OCI-LY1 (cell line): ENCODE data around the gene YEATS2.

ENCODE experiments used
- H2AFZ ChIP-seq: fragments of 200-600 bp; sonication (generic), shearing (Covaris generic); 2 replicates; pipeline ENCODE4 v1.6.0; 2014; ENCODE audit warnings: antibody characterized with exemption, mild to moderate bottlenecking, low read length
- H3F3A ChIP-seq: fragments of 200-600 bp; sonication (generic), shearing (Covaris generic); 2 replicates; pipeline ENCODE4 v1.6.0; 2014; ENCODE audit warnings: mild to moderate bottlenecking, antibody characterized with exemption, low read length, moderate library complexity; ENCODE audit not compliant: insufficient read depth
- H3K27ac ChIP-seq: fragments of 200-600 bp; sonication (generic); 2 replicates; pipeline ENCODE4 v1.5.1; 2014; ENCODE audit warnings: low read length, mixed run types, mild to moderate bottlenecking, low read depth; ENCODE audit not compliant: poor library complexity, severe bottlenecking
- H3K27me3 ChIP-seq: fragments of 200-600 bp; sonication (generic); 2 replicates; pipeline ENCODE4 v1.6.0; 2014; ENCODE audit warnings: antibody characterized with exemption, mild to moderate bottlenecking, low read length, moderate library complexity; ENCODE audit not compliant: insufficient read depth
- H3K36me3 ChIP-seq: fragments of 200-600 bp; sonication (generic); 2 replicates; pipeline ENCODE4 v1.6.1; 2014; ENCODE audit warnings: mild to moderate bottlenecking, antibody characterized with exemption, low read length, moderate library complexity, mixed read lengths; ENCODE audit not compliant: insufficient read depth
- H3K4me1 ChIP-seq: fragments of 200-600 bp; sonication (generic); 2 replicates; pipeline ENCODE4 v1.5.1; 2014; ENCODE audit warnings: mild to moderate bottlenecking, low read length, moderate library complexity; ENCODE audit not compliant: insufficient read depth, severe bottlenecking
- H3K4me2 ChIP-seq: fragments of 200-600 bp; sonication (generic), shearing (Covaris generic); 2 replicates; pipeline ENCODE4 v1.6.1; 2014; ENCODE audit warnings: low read length
- H3K4me3 ChIP-seq: fragments of 200-600 bp; sonication (generic); 2 replicates; pipeline ENCODE4 v1.5.1; 2014; ENCODE audit warnings: low read length, low read depth, mild to moderate bottlenecking, mixed read lengths; ENCODE audit not compliant: poor library complexity, severe bottlenecking
- H3K79me2 ChIP-seq: fragments of 200-600 bp; shearing (Covaris generic); 2 replicates; pipeline ENCODE4 v1.6.1; 2016; ENCODE audit warnings: mixed run types, low read length, mixed read lengths; ENCODE audit not compliant: insufficient read depth
- H3K9ac ChIP-seq: fragments of 200-600 bp; sonication (generic), shearing (Covaris generic); 2 replicates; pipeline ENCODE4 v1.6.1; 2014; ENCODE audit warnings: mild to moderate bottlenecking, low read length, mixed read lengths
- H3K9me2 ChIP-seq: fragments of 200-600 bp; sonication (generic), shearing (Covaris generic); 2 replicates; pipeline ENCODE4 v1.6.1; 2014; ENCODE audit warnings: low read depth, mild to moderate bottlenecking, low read length, mixed read lengths
- H3K9me3 ChIP-seq: fragments of 200-600 bp; shearing (Covaris generic); 2 replicates; pipeline ENCODE4 v1.6.1; 2014; ENCODE audit warnings: low read length, mixed read lengths
- H4K20me1 ChIP-seq: fragments of 200-600 bp; sonication (generic), shearing (Covaris generic); 2 replicates; pipeline ENCODE4 v1.6.0; 2016; ENCODE audit warnings: mild to moderate bottlenecking, low read length; ENCODE audit not compliant: insufficient read depth
- EZH2 ChIP-seq: fragments of 200-600 bp; sonication (generic), shearing (Covaris generic); IDR thresholded peaks from 2 replicates; pipeline ENCODE4 v1.8.0; 2017; ENCODE audit warnings: borderline replicate concordance, mixed run types, mild to moderate bottlenecking, antibody characterized with exemption, low read length, moderate library complexity, mixed read lengths
- TF ChIP-seq, protein P1 (sequence below): fragments of 200-600 bp; sonication (generic), shearing (Covaris generic); IDR thresholded peaks from 2 replicates; pipeline ENCODE4 v1.5.1; 2017; ENCODE audit warnings: mild to moderate bottlenecking, antibody characterized with exemption, low read length, moderate library complexity, mixed read lengths

Gene YEATS2

DNA sequence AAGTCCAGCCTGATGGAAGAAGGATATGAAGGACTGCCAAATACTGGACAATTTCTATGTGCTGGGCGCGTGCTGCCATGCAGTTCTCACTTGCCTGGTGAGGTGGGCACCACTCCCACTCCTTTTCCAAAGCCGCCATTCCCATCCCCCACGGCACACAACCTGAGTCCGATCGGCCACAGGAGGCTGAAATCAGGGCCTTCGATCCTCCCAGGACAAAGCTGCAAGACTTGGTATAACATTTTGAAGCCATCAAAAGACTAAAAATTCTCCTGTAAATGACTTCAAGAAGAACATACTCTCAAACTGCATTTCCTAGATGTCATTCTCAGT is 130.9 kb downstream of the YEATS2 start:
- no peak overlapping the region for H2AFZ ChIP-seq
- peaks cover 41% of the 10 kb centered on the region for H3K36me3 ChIP-seq
- H3K9me2 ChIP-seq: no peaks in the 10 kb centered on the region
- H3K4me2 ChIP-seq: no peak overlapping the region
- no peak overlapping the region for H3K4me3 ChIP-seq
- no peak overlapping the region for H3K27ac ChIP-seq
- no peaks in the 10 kb centered on the region for H3K27me3 ChIP-seq
- H3K79me2 ChIP-seq: no peaks in the 10 kb centered on the region
- H4K20me1 ChIP-seq: no peaks in the 10 kb centered on the region
- peaks cover 9% of the 10 kb centered on the region; the same call in 1 of the 2 replicates for H3F3A ChIP-seq
- H3K4me1 ChIP-seq: peaks cover 16% of the 10 kb centered on the region
- H3K9ac ChIP-seq: no peak overlapping the region
- TF ChIP-seq, protein P1, sequence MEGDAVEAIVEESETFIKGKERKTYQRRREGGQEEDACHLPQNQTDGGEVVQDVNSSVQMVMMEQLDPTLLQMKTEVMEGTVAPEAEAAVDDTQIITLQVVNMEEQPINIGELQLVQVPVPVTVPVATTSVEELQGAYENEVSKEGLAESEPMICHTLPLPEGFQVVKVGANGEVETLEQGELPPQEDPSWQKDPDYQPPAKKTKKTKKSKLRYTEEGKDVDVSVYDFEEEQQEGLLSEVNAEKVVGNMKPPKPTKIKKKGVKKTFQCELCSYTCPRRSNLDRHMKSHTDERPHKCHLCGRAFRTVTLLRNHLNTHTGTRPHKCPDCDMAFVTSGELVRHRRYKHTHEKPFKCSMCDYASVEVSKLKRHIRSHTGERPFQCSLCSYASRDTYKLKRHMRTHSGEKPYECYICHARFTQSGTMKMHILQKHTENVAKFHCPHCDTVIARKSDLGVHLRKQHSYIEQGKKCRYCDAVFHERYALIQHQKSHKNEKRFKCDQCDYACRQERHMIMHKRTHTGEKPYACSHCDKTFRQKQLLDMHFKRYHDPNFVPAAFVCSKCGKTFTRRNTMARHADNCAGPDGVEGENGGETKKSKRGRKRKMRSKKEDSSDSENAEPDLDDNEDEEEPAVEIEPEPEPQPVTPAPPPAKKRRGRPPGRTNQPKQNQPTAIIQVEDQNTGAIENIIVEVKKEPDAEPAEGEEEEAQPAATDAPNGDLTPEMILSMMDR: no peak
- TF ChIP-seq EZH2: no peak
- H3K9me3 ChIP-seq: no peaks in the 10 kb centered on the region

DNA sequence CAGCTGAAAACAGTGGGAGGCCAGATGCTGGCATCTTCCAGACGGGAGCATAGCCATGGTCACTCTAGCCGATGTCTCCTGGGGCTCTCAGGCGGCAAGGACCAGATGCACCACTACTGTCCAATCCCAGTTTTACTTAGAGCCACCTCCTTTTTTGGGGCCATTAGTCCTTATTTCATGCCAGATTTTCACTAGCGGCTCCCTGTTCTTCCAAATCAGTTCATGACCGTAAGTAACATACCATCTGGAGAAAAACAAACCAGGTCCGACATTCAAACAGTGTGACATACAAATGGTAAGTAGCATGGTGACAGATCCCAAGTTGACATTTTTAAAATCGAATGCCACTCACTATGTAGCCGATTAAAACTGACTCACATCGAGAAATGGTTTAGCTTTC is 131.9 kb downstream of the YEATS2 start:
- no peaks in the 10 kb centered on the region for H3K79me2 ChIP-seq
- TF ChIP-seq EZH2: no peak
- TF ChIP-seq, protein P1: no peak
- no peaks in the 10 kb centered on the region for H3K9me3 ChIP-seq
- peaks cover 48% of the 10 kb centered on the region for H3K36me3 ChIP-seq
- H4K20me1 ChIP-seq: no peaks in the 10 kb centered on the region
- no peak overlapping the region for H3K4me3 ChIP-seq
- no peak overlapping the region for H3K27ac ChIP-seq
- H3K9ac ChIP-seq: no peak overlapping the region
- H3F3A ChIP-seq: peaks cover 9% of the 10 kb centered on the region; the same call in 1 of the 2 replicates
- H3K4me1 ChIP-seq: peaks cover 9% of the 10 kb centered on the region
- H3K9me2 ChIP-seq: no peaks in the 10 kb centered on the region
- H3K27me3 ChIP-seq: no peaks in the 10 kb centered on the region
- no peak overlapping the region for H2AFZ ChIP-seq
- H3K4me2 ChIP-seq: no peak overlapping the region

DNA sequence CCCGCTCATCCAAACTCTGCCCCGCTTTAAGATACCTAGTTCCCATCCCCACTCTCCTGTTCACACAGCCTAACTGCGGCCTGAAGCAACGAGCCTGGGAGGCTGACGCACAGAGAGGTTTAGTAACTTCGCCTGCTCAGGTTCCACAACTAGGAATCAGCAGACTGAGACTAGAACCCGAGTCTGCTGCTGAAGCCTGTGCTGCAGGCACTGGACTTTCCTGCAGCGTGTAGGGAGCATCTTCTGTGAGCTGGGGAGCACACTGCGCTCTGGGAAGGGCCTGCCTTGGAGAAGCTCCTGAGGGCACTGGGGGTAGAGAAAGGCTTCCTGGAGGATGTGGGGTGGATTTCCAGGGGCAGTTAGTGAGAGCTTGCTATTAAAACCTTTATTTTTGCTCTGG is 132.6 kb downstream of the YEATS2 start:
- Histone ChIP-seq H3K79me2 (no peaks in the 10 kb centered on the region), H3F3A (peaks cover 9% of the 10 kb centered on the region; the same call in 1 of the 2 replicates), H3K9ac (no peak overlapping the region), H3K27me3 (no peaks in the 10 kb centered on the region), H3K9me2 (no peaks in the 10 kb centered on the region), H3K9me3 (no peaks in the 10 kb centered on the region), H3K4me2 (no peak overlapping the region), H3K27ac (no peak overlapping the region), H3K36me3 (peaks cover 48% of the 10 kb centered on the region), H3K4me3 (no peak overlapping the region), H4K20me1 (no peaks in the 10 kb centered on the region), H3K4me1 (peaks cover 5% of the 10 kb centered on the region), H2AFZ (no peak overlapping the region)
- TF ChIP-seq, protein P1: no peak
- TF ChIP-seq EZH2: no peak
